HepG2 (cell line): ENCODE results near the gene PTPRD.

ENCODE experiments used
- MYC ChIP-seq: sonication (generic); formaldehyde crosslinking; IDR thresholded peaks from 2 replicates; pipeline ENCODE4 v1.9.0; 2021; ENCODE audit warnings: missing genetic modification reagents, borderline replicate concordance
- ZFP1 ChIP-seq: IDR thresholded peaks from 2 replicates; pipeline ENCODE4 v1.6.1; 2016

- TF ChIP-seq MYC (CRISPR knock-in tag) (no peak), ZFP1 (no peak)
Observed at GRCh38 chr9:8946461-8946860, 1666.3 kb downstream of the PTPRD start.
